Measurements from ENCODE around the gene B4GALNT4. TPM values are rescaled to one million over a fixed set of nuclear protein-coding genes. Genes with fewer than 3 reads are reported as not detected.

B4GALNT4 gene
- total RNA-seq, 1 donor from 2014 or later, result 1.9 TPM

GRCh38 chr11:393219-394033 is 24.1 kb downstream of the B4GALNT4 start:
- Histone ChIP-seq H3K27me3 (no peaks in the 10 kb centered on the region), H3K27ac (peak overlapping the region; percentile 65), H3K9me3 (no peaks in the 10 kb centered on the region), H3K4me1 (peaks cover 3% of the 10 kb centered on the region), H3K36me3 (no peaks in the 10 kb centered on the region), H3K4me3 (peak overlapping the region; percentile 48)
- DNase-seq (no peak), ATAC-seq (no peak)
- TF ChIP-seq, protein P1, sequence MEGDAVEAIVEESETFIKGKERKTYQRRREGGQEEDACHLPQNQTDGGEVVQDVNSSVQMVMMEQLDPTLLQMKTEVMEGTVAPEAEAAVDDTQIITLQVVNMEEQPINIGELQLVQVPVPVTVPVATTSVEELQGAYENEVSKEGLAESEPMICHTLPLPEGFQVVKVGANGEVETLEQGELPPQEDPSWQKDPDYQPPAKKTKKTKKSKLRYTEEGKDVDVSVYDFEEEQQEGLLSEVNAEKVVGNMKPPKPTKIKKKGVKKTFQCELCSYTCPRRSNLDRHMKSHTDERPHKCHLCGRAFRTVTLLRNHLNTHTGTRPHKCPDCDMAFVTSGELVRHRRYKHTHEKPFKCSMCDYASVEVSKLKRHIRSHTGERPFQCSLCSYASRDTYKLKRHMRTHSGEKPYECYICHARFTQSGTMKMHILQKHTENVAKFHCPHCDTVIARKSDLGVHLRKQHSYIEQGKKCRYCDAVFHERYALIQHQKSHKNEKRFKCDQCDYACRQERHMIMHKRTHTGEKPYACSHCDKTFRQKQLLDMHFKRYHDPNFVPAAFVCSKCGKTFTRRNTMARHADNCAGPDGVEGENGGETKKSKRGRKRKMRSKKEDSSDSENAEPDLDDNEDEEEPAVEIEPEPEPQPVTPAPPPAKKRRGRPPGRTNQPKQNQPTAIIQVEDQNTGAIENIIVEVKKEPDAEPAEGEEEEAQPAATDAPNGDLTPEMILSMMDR (IDR thresholded peaks at IDR 0.05), result no peak
- intact Hi-C loops (cut with DNase I), result no loop called here

- Histone ChIP-seq H3K27me3 (no peaks in the 10 kb centered on the region), H3K4me3 (peak within 1 kb of the TSS; percentile 48), H3K9me3 (no peaks in the 10 kb centered on the region), H3K4me1 (peaks cover 3% of the 10 kb centered on the region), H3K36me3 (no peaks in the 10 kb centered on the region), H3K27ac (peak within 1 kb of the TSS; percentile 65)
- TF ChIP-seq, protein P1 (IDR thresholded peaks at IDR 0.05), result no peak
- intact Hi-C loops (cut with DNase I), result no loop called here
- ATAC-seq, result peak; percentile 89
- peak; percentile 94 for DNase-seq
Measured at GRCh38 chr11:394034-394857, 24.9 kb downstream of the B4GALNT4 start, which contains the start of gene PKP3. PKP3 (plus strand) TSS chr11:394209; CDS start chr11:394293, 84 bp downstream.

DNA sequence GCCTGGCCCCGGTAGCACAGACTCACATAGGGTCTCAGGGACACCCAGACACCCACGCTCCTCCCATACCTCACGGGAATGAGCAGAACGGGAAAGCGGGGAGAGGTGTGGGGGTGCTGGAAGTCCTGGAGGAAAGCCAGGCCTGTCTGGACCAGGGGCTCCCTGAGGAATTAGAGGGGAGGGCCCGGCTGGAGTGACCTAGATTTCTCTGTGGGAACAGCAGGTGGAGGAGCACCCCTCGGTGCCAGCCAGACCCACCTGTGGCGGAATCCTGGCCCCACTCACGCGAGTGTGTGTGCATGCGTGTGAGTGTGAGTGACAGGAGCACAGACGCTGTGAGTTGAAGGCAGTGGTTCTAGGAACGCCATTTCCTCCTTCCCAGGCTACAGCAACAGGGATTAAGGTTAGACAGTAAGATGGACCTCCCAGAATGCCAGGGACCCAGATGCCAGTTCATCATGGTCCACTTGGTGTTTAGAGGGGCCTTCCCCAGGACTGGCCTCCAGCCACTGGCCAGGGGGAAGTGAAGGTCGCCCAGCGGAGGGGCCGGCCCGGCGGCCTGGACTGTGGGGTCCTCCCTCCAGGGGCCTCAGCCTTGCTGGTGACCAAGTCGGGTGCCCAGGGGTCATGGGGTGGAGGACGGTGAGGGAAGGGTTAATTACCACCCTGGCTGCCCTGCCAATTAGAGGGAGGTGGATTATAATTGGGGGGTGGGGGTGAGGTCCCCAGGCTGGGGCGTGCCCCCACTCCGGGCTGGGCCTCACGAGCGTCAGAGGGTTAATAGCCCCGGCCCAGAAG is 25.8 kb downstream of the B4GALNT4 start:
- intact Hi-C loops (cut with DNase I), result no loop called here
- no peak for DNase-seq
- TF ChIP-seq, protein P1 (IDR thresholded peaks at IDR 0.05), result no peak
- Histone ChIP-seq H3K36me3 (no peaks in the 10 kb centered on the region), H3K9me3 (no peaks in the 10 kb centered on the region), H3K4me1 (peaks cover 3% of the 10 kb centered on the region), H3K27me3 (no peaks in the 10 kb centered on the region), H3K27ac (peak overlapping the region; percentile 17), H3K4me3 (peak overlapping the region; percentile 48)
- ATAC-seq, result no peak

DNA sequence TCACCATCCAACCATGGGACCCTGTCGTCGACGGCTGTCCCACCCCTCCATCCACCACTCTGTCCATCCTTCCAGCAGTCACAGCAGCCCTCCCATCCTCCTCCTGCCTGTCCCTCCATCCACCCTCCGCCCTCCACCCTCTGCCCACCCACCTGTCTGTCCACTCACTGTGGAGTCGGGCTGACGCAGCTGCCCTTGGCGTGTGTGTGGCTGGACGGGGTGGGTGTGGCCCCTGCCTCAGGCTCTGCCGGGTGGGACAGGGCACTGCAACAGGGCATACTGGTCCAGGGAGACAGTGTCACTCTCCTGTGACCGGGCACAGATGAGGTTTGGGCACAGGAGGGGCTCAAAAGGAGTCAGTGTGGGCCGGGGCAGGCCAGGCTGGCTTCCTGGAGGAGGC is 26.6 kb downstream of the B4GALNT4 start:
- ATAC-seq, result no peak
- no peak for DNase-seq
- no peaks in the 10 kb centered on the region for H3K36me3 ChIP-seq
- H3K4me3 ChIP-seq, result no peak overlapping the region
- no peaks in the 10 kb centered on the region for H3K27me3 ChIP-seq
- intact Hi-C loops (cut with DNase I), result no loop called here
- no peaks in the 10 kb centered on the region for H3K9me3 ChIP-seq
- H3K4me1 ChIP-seq, result peaks cover 3% of the 10 kb centered on the region
- TF ChIP-seq, protein P1 (IDR thresholded peaks at IDR 0.05), result no peak
- no peak overlapping the region for H3K27ac ChIP-seq

- peak; percentile 1 for ATAC-seq
- intact Hi-C loops (cut with DNase I), result no loop called here
Measured at GRCh38 chr11:396511-396947, 27.2 kb downstream of the B4GALNT4 start.

More at GRCh38 chr11:396511-396947, 27.2 kb downstream of the B4GALNT4 start:
- TF ChIP-seq, protein P1 (IDR thresholded peaks at IDR 0.05), result no peak
- Histone ChIP-seq H3K4me1 (peaks cover 3% of the 10 kb centered on the region), H3K36me3 (no peaks in the 10 kb centered on the region), H3K4me3 (peak overlapping the region; percentile 26), H3K9me3 (no peaks in the 10 kb centered on the region), H3K27me3 (no peaks in the 10 kb centered on the region), H3K27ac (no peak overlapping the region)
- no peak for DNase-seq
